DMS53 treated with DMSO at 0.1 percent for 48 hours (cell line): ENCODE results near the gene C1QTNF7.
A peak's percentile ranks its signal among the peaks of the same experiment; 100 is the strongest.

Experiments used
- DNase-seq: peaks from one replicate; lab custom pipeline; 2025; ENCODE audit not compliant: unreplicated experiment; lab: John Stamatoyannopoulos, UW

Gene C1QTNF7, protein sequence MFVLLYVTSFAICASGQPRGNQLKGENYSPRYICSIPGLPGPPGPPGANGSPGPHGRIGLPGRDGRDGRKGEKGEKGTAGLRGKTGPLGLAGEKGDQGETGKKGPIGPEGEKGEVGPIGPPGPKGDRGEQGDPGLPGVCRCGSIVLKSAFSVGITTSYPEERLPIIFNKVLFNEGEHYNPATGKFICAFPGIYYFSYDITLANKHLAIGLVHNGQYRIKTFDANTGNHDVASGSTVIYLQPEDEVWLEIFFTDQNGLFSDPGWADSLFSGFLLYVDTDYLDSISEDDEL

DNA sequence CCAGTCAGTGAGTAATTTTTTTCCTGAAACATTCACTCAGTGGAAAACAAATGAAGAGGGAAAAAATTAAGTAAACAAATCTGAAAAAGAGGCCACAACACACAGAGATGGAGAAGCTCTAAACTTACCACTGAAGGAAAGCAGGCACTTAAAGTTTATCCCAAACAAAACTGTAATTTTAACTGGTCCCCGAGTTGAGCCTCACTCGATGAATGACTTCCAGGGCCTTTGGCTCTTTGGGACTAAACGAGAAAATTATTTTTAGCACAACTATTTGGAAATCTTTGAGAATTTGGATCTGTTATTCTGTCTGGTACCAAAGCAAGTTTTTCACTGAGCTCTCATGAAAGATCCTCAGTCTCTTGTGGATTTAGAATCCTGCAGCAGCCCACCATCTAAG, at the start of gene C1QTNF7:
Gene C1QTNF7, plus strand, starts transcription at position 333 of the 400 bp plus-strand sequence. CDS start 7,711 bp downstream, outside the sequence.
- no peak for DNase-seq

DNA sequence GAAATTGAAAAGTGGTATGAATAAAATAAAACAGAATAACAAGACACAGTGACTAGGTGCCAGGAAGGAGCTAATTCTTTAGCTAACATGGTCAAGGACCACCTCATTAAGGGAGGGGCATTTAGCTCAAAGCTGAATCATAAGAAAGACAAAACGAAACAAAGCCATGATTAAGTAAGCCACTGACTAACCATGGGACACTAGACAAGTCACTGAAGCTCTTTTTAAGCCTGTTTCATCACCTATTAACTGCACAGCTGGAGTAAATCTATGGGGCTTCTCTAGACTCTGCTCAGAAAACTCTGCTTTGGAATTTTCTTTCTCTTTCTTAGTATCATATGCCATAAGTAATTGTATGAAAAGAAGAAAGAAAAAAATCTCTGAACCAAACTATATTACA, 49.8 kb upstream of the C1QTNF7 start:
- DNase-seq, result no peak

DNA sequence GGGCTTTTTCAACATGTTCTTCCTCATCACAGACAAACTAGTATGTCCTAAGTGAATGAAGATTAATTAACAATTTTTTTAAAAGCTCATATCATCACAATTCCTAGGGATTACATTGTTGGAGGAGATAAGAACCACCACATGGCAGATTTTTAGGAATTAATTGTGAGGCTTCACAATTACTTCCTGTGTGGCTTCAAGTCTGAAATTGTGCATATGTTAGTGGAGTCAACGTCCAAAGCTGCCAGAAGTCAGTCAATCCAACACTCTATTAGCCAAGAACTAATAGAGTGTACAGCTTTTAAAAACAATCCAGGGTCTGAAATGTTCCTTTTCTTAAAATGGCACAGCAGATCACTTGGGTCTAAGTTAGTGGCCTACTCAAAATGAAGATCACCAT, 49.3 kb upstream of the C1QTNF7 start:
- DNase-seq, result no peak

DNA sequence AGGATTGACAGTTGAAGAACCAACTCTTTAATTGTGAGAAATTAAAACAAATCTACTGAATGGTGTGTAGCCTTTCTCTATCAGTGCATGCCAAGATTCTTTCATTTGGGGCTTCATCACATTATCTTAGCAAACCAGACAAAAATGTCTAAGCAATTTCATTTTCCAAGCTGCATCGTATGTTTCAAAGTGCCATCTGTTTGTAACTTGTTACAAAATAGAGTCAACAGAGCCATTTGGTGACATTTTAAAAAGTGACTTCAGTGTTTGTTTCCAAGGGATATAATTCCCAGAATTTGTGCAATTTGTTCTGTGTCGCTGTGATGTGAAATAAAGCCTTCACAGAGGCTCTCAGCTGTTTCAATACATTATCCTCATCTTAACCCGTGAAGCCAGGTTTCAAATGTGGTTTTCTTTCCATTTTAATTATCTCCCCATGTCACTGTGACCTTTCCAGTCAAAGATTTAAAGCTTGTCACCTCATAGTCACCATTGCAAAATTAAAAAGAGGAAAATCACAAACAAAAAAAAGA, 46.0 kb upstream of the C1QTNF7 start:
- DNase-seq, result no peak

DNA sequence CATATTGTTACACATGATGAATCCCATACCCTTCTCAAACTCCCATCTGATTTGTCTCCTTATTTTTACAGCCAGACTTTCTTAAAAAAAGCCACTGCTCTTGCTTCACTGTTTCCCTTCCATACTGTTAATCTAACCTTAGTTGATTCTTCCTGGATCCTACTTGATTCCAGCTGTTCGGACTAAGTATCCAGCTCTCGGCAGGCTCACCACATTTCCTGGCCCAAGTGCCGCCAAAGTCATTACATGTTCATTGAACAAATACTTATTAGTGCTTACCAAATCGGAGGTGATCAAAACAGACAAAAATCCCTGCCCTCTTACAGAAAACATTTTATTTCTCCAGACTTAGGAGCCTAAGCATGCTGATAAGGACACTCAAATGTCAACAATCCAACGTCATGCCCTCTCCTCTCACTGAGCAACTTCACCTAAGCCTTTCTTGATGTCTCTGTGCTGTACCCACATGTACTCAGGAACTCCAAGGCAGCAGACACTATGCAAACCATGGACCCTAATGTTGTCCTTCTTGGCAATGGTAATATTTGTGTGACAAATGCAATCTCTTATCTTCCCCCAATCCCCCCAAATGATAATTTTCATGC, 45.1 kb upstream of the C1QTNF7 start:
- no peak for DNase-seq

DNA sequence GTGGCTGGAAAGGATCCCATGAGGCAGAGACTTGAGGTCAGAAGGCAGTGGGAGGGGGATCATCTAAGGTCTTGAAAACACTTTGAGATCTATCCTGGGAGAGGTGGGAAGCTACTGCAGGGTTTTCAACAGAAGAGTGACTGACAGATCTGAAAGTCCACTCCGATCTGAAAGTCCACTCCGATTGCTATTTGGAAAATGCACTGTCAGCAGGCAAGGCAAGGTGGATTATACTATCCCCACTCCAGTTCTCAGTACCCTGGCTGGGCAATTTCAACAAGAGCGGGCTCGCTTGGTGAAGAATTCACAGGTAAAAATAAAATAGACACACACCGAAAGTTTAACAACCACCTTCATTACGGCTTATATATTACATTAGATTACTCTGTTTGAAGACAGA, 42.3 kb upstream of the C1QTNF7 start:
- DNase-seq, result no peak

DNA sequence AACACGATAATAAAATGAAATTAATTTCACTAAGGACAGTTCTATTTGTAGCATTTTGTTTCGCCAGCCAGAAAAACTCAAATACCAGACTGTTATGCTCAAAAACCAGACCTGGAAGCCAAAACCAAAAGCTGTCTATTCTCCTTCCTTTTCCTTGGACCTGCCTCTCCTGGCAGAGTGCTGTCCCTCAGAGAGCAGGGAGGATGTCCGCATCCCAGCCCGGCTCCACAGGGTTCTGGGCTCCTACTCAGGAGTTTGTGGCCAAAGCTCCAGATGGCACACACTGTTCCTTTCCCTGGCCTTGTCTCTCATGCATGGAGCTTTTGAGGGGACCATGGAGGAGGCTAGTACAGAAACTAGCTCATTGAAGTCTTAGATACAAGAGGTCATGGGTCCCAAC, 41.9 kb upstream of the C1QTNF7 start:
- DNase-seq, result no peak

DNA sequence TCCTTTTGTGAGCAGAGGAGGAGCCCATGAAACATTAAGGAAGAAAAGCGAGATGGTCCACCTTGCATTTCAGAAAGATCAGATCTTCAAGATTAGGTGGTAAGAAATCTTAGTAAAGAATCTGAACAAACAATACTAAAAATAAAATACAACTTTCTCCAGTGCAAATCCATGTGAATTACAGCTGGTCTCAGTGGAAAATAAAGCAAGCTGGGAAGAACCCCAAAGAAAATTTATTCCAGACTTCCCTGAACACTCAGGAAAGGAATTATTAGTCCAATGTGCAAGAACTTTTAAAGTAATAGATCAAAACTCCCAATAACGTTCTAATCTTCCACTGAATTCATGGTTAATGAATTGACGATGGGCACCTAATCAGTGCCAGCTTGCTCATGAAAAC, 37.3 kb upstream of the C1QTNF7 start:
- no peak for DNase-seq

DNA sequence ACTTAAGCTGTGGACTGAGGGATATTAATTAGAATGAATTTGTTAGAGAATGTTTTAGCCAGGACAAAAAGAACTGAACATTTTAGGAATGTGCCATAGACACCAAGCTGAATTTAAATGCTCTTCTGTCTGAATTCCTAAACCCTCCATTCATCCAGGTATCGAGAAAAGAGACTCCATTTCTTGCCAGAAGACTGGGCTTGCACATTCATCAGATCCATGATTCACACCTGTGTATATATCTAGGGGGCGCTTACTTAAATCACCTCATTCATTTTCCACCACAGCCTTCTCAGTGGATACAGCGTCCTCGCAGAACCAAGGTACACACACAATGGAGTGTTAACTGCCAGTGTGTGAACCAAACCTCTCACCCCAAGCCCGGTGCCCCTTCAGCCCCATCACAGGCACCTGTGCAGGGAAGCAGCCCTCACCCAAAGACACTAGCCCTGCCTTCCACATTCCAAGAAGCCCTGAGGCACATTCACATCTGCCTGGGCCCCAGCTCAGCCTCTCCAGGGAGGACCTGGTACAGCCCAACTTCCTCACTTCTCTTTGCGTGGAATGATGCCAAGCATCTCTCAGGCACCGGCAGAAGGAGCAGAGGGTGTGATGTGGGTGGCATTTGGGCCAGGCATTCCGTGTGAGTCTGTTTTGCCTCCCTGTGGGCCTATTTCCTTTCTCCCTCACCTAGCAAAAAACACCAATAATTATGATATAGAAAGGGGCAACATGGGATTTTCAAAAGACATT, 35.6 kb upstream of the C1QTNF7 start:
- DNase-seq, result no peak

DNA sequence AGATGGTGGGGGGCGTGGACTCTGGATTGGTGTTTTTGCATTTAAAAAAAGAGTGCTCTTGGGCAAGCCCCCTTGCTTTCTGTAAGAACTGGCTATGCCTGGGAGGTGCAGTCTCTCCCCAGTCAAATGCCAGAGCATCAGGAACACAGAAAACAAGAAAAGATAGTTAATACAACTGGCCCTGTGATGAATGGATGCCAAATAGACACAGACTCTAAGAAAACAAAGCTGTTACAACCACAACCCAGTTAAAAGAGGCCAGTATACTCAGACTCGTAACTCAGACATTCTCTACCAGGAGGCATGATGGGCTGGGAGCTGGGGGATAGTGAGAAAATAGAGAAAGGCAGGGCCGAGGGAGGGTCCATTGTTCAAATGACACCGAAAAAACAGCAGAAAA, 32.5 kb upstream of the C1QTNF7 start:
- no peak for DNase-seq

DNA sequence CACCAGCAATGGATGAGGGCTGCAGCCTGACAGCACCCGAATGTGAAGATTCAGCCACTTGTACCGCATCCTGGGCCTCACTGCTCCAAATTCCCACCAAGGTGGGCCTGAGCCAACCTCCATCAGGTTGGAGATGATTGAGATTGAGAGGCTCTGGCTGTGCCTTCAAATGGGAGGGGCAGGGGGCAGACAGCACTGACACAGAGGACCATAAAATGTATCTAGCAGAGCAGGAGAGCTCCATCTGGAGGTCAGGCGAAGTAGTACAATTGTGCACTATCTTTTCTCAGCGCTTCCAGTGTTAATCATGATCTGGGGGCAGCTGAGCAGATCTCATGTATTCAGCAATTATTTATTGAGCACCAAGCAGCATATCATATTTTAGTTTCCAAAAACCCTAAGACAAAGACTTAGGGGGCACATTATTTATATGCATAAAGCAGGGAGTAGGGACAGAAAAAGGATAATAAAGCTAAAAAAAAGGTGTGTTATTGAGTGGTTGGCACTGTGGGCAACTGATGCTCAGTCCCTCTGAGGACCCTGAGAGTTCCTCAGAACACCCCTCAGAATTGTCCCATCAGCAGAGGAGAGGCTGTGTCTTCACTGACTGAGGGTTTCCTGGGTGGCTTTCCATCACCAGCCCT, 31.6 kb upstream of the C1QTNF7 start:
- DNase-seq, result peak; percentile 53

DNA sequence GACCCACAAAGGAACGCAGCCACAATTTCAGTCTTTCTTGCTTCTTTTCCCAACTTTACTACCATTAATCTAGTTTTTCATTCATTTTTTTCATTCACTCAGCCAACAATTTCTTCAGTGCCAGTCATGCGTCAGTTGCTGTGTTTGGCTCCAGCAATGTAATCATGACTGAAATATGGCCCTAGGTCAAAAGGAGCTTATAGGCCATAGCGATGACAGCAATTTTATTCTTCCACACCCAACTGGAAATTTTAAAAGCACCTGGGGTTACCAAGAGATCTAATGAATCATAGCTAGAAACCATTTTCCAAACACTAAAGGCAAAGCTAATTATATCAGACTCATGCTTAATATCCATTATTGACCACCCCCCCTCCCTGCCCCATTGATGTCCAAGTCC, 29.8 kb upstream of the C1QTNF7 start:
- DNase-seq, result no peak

DNA sequence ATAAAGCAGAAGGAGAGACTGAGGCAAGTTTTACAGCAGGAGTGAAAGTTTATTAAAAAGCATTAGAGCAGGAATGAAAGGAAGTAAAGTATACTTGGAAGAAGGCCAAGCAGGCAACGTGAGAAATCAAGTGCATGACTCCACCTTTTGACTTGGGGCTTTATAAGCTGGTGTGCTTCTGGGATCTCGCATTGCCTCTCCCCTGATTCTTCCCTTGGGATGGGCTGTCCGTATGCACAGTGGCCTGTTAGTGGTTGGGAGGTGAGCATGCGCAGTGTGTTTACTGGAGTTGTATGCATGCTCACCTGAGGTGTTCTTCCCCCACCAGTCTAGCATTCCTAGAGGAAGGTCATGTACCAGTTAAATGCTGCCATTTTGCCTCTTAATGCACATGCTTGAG, 29.1 kb upstream of the C1QTNF7 start:
- DNase-seq, result no peak

DNA sequence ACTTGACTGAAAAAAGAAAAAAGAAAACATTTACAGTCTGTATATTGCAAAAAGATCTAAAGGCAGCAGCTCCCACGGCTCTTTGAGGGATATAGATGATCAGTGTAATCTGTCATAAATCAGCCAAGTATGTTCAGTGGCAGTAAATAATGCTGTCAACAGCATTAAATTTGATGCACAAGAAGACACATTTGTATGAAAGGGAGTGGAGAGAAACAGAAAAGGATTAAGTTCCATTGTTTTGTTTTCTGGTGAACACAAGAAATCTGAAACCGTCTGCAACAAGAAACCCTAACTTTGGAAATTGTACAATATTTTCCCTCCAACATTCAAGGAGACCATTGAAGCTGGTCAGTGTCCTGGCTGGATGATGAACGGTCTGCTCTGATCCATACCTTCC, 27.6 kb upstream of the C1QTNF7 start:
- no peak for DNase-seq

DNA sequence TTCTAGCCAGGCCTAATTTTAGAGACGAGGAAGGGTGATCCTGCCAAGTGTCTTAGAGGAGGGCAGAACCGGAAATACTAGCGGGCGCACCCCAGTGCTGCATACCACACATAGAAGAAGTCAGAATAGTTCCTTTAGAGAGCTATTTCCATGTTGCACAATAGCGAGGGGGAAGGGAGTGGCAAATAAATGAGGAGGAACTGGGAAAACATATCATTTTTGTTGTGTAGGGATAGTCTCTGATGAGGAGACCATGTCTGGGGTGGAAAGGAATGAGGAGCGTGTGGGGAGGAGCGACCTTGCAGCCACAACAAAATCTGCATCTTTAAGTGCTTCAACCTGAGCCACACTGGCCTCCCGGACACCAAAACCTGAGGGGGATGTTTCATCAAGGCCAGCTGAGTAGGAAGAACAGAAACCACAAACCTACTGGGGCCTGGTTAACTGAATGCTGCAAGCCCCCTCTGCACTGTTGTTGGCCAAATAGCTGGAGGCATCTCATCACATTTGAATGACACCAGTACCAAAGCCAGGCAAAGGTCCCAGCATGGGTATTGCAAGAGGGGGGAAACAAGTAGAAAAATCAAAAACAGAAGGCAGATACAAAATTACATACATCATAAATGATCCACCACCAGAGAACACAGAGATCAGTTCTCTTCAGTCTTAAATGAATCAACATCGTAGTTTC, 26.7 kb upstream of the C1QTNF7 start:
- no peak for DNase-seq

DNA sequence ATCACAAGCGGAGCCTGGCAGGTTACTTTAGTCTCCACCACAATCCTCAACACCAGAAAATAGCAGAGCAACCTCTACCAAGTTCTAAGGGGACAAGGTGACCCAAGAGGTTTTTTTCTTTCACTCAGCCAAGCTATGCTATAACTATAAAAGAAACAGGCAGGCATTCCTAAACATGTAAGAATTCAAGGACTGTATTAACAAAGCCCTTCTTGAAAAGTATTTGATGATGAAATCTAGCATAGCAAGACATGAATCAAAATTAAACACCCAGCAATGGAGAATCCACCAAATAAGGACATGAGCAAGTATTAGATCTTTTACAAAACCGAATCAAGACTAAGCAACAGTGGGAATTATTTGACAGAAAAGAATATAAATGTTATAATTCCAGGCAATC, 25.7 kb upstream of the C1QTNF7 start:
- DNase-seq, result no peak

DNA sequence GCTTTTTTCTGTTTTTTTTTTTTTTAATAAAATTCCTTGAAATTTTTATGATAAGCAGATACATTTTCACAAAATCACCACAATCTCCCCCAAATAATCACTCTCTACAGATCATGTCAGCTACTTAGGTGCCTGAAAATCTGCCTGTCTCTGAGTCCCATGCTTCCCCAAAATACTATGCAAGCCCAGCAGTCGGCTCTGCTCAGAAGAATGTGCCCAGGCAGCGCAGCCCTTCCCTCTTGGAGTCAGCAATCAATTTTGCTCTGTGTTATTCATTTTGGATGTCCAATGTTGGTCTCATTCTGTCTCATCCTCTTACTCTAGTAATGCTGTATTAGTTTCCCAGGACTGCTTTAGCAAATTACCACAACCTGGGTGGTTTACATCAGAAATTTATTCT, 24.9 kb upstream of the C1QTNF7 start:
- no peak for DNase-seq

DNA sequence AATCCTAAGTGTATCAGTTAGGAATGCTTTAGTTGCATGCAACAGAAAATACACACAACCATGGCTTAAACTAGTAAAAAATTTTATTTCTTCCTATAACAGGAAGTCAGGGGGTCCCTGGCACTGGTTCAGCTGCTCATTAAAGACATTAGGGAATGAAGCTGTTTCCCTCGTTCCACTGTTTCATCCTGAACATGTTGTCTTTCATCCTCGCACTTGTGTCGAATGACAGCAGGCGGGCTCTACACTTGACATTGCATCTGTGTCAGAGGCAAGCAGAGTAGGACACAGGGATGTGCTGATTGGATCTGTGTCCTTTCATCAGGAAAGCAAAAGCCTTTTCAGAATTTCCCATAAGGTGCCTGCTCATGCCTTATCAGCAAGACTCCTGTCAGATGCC, 22.8 kb upstream of the C1QTNF7 start:
- DNase-seq, result no peak

DNA sequence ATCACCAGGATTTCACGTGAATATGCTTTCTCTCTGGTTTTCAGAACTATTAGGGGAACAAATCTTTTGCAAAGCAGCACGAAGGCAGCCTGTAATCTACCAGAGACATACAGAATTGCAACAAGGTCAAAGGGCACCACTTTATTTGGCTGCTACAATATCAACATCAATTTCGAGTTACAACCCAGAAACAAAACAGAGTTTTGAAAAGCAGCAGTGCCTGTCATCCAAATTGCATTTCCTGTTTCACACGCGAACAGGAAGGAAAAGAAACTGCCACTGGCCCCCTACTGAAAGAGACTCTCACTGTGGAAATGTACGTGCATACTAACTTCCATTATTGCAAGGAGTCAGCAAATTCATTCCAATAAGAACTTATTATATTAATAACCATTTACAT, 17.1 kb upstream of the C1QTNF7 start:
- DNase-seq, result no peak

DNA sequence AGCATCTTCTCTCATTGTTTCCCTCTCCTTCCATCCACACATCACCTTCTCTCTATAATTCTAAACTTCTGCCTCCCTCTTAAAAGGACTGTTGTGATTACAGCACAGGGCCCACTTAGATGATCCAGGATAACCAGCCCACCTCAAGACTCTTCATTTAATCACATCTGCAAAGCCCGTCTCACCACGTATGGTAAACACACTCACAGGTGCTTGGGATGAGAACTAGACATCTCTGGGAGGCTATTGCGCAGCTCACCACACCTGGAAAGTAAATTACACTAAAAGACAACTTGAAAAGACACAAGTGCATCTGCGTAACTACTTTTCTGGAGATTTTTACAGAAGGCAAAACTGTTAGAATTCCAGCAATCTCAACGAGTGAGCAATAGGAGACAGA, 15.4 kb upstream of the C1QTNF7 start:
- no peak for DNase-seq

DNA sequence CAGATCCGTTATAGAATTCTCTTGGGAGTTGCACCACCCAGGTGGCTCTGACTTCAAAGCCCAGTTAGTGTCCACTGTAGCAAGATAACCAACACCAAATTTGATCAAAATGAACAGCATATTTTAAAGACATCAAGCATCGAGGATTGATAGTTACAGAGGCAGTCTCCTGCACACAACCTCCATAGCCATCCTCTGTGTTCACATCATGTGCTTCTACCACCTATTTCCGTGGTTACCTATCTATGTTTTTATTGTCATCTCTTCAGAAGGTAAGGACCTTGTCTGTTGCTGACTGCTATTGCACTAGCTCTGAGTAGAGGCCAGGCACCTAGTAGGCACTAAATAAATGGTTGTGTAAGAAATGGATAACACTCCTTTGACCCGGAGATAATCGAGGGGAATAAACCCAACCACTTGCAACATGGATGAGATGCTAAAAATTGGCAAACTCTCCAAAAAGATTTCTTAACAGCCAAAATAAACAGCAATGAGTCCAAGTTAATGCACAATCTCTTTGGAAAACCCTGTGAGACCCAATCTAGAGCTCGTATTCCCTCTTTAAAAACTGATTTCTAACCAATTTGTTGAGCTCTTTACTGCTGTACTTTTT, 14.7 kb upstream of the C1QTNF7 start:
- DNase-seq, result no peak
